Psoas muscle (tissue), 8 donors: ENCODE measurements around the gene ANXA3. TPM values are rescaled to one million over a fixed set of nuclear protein-coding genes. Genes with fewer than 3 reads are reported as not detected.
A peak's percentile ranks its signal among the peaks of the same experiment; 100 is the strongest.

ENCODE experiments used
- ATAC-seq, 4 donors: fragments of 200-7000 bp; cut with Tn5 transposase; one replicate each; pipeline ENCODE4 v1.9.1; 2020; ENCODE audit warnings: moderate library complexity in 3 of 4, mild to moderate bottlenecking in 2 of 4
- DNase-seq, 2 donors: peaks; one replicate each; pipeline ENCODE4 v3.0.0-alpha.2; 2020
- H3K27ac ChIP-seq: fragments of 200-600 bp; one replicate; pipeline ENCODE4 v1.8.0; 2022
- H3K27me3 ChIP-seq, 3 donors: fragments of 200-600 bp in 1 of 3; one replicate each; pipeline versions ENCODE4 v1.6.1 to v1.8.0; 2013 to 2022; ENCODE audit warnings: low read length in 2 of 3, mild to moderate bottlenecking in 2 of 3, moderate library complexity in 1 of 3; ENCODE audit not compliant: insufficient read depth in 3 of 3
- H3K36me3 ChIP-seq, 2 donors: fragments of 200-600 bp in 1 of 2; one replicate each; pipeline versions ENCODE4 v1.6.1 to v1.8.0; 2013 to 2022; ENCODE audit warnings: low read depth in 1 of 2, mild to moderate bottlenecking in 1 of 2, moderate library complexity in 1 of 2; ENCODE audit not compliant: insufficient read depth in 1 of 2
- H3K4me1 ChIP-seq: fragments of 200-600 bp; one replicate; pipeline ENCODE4 v1.8.0; 2022
- H3K4me3 ChIP-seq: fragments of 200-600 bp; one replicate; pipeline ENCODE4 v1.8.0; 2022; ENCODE audit warnings: mild to moderate bottlenecking
- H3K9me3 ChIP-seq: fragments of 200-600 bp; one replicate; pipeline ENCODE4 v1.8.0; 2022
- CTCF ChIP-seq: fragments of 200-600 bp; IDR thresholded peaks from one replicate; pipeline ENCODE4 v1.8.0; 2022; ENCODE audit warnings: antibody characterized with exemption
- WGBS, 3 donors: extraction: QIAGEN DNeasy Blood & Tissue Kit; methylation state at CpG; one replicate each; pipeline versions ENCODE4 v1.1.6 to v1.1.7; 2013; 5-methylcytosine and 5-hydroxymethylcytosine counted together
- intact Hi-C, 2 donors: fragments of 100-400 bp; cut with DNase I; formaldehyde crosslinking; loops; one replicate each; pipeline versions ENCODE4 v1.11.0 to v1.14.2; 2022
- polyA plus RNA-seq, 3 donors: library from polyadenylated mRNA; stranded (reverse); fragments of 200-250 nt; gene quantifications; one replicate each; pipeline ENCODE4 v1.2.3, GENCODE V29; 2013
- total RNA-seq, 4 donors: library from RNA; stranded (reverse); fragmentation: NEBNext Ultra II Directional in 2 of 4; extraction: Animal tissue kit (Norgen Biotek cat#: 25700) in 2 of 4; gene quantifications; one replicate each; pipeline versions ENCODE4 v1.2.1 to v1.2.4, GENCODE V29; 2021 to 2023
- donor health status: healthy with polysubstance abuse.
- donor health status: DM: no; HTN: no; CAD: no; lungs with moderate emphysema.
- donor health status: Bipolar disorder and iron deficiency.
- donor health status: healthy.
- donor health status: DM: yes; HTN: yes; CAD: no.
- donor health status: DM: no; HTN: no; CAD: no.
- donor health status: DM: no; HTN: no; CAD: no.
- donor health status: DM: yes; HTN: yes; CAD: no.

Gene ANXA3
- total and polyA plus RNA-seq, 7 donors, result 11.8 to 27.6 (median 18.1) TPM

GRCh38 chr4:78611215-78611558 lies 59.6 kb downstream of the ANXA3 start:
- Histone ChIP-seq H3K9me3 (no peaks in the 10 kb centered on the region), H3K4me1 (no peaks in the 10 kb centered on the region), H3K27ac (no peak overlapping the region), H3K4me3 (no peak overlapping the region), H3K27me3 (no peaks in the 10 kb centered on the region), H3K36me3 (no peaks in the 10 kb centered on the region)
- no peak for TF ChIP-seq CTCF
- DNase-seq (no peak), ATAC-seq (no peak)
- WGBS, 3 donors, result 89 to 92% (median 89%) methylated on average over 2 of the region's 2 CpGs
- intact Hi-C loops, result loop anchor here in 1 of 2 donors (5.0 kb wide), 1 partner anchor 251 kb away; no protein-coding TSS in a partner anchor

GRCh38 chr4:78612398-78613178 lies 61.0 kb downstream of the ANXA3 start:
- WGBS, 3 donors, result 68 to 75% (median 73%) methylated on average over 3 of the region's 3 CpGs
- Histone ChIP-seq H3K27ac (no peak overlapping the region), H3K4me3 (no peak overlapping the region), H3K36me3 (no peaks in the 10 kb centered on the region), H3K4me1 (no peaks in the 10 kb centered on the region), H3K9me3 (no peaks in the 10 kb centered on the region), H3K27me3 (no peaks in the 10 kb centered on the region)
- no peak for DNase-seq
- intact Hi-C loops, result loop anchor here (2.0 to 5.0 kb wide), 2 partner anchors 250 kb away; no protein-coding TSS in a partner anchor
- TF ChIP-seq CTCF, result peak; percentile 60
- ATAC-seq, result peak in 3 of 4 donors; percentile 49 to 79 (median 60)

GRCh38 chr4:78613522-78614321 lies 62.2 kb downstream of the ANXA3 start:
- Histone ChIP-seq H3K27me3 (no peaks in the 10 kb centered on the region), H3K4me3 (no peak overlapping the region), H3K9me3 (no peaks in the 10 kb centered on the region), H3K4me1 (no peaks in the 10 kb centered on the region), H3K27ac (no peak overlapping the region), H3K36me3 (no peaks in the 10 kb centered on the region)
- ATAC-seq (no peak), DNase-seq (no peak)
- TF ChIP-seq CTCF, result no peak
- WGBS, 3 donors, result 68 to 75% (median 68%) methylated on average over 7 of the region's 7 CpGs
- intact Hi-C loops, result loop anchor here (2.0 to 5.0 kb wide), 2 partner anchors 249 kb away; no protein-coding TSS in a partner anchor

GRCh38 chr4:78616046-78616498 lies 64.5 kb downstream of the ANXA3 start:
- Histone ChIP-seq H3K27ac (no peak overlapping the region), H3K4me3 (no peak overlapping the region), H3K27me3 (no peaks in the 10 kb centered on the region), H3K36me3 (no peaks in the 10 kb centered on the region), H3K9me3 (no peaks in the 10 kb centered on the region), H3K4me1 (no peaks in the 10 kb centered on the region)
- WGBS, 3 donors, result 46 to 66% (median 59%) methylated on average over 7 of the region's 7 CpGs
- TF ChIP-seq CTCF, result no peak
- DNase-seq (no peak), ATAC-seq (no peak)
- intact Hi-C loops, result no loop called here
